Measurements from ENCODE around the gene TMUB2. TPM values are rescaled to one million over a fixed set of nuclear protein-coding genes. Genes with fewer than 3 reads are reported as not detected.

TMUB2 gene
- total and polyA plus RNA-seq, 9 of the 15 experiments (the other 6 are each of a cell fraction or from before 2014, with no cell fraction given) = 4.1 to 29.8 (median 16.3) TPM

DNA sequence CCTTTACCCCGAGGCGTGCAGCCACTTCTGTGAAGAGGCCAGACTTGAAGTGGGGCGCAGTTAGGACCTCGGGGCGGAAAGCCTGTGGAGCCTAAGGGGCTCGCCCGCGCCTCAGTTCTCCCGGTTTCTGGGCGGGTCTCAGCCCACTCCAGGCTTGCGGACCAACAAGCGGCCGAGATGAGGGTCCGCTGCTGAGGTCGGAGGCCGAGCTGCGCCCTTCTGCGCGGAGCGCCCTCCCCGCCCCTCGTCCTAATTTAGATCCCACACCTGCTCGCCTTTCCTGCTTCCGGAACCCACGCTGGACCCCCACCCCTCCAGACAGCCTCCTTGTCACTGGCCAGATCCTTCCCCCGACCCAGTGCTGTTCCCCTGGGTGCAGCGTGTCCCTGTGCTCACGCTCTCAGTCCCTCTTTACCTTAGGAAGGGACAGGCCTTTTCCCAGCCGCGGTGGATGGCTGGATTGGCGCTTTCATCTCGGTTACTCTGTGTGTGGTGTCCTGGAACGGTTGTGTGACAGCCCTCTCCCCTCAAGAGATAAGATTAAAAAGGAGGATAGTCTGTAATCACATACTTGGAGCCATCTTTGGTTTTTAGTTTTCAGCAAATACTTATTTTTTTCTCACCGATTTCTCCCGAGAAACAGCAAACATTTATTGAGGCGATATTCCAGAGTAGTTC lies 13.8 kb downstream of the TMUB2 start (continued):
- TF ChIP-seq ZNF764 (CRISPR knock-in tag; IDR thresholded peaks at IDR 0.05; ENCODE audit: low read depth) = no peak
- TF ChIP-seq, protein P1, sequence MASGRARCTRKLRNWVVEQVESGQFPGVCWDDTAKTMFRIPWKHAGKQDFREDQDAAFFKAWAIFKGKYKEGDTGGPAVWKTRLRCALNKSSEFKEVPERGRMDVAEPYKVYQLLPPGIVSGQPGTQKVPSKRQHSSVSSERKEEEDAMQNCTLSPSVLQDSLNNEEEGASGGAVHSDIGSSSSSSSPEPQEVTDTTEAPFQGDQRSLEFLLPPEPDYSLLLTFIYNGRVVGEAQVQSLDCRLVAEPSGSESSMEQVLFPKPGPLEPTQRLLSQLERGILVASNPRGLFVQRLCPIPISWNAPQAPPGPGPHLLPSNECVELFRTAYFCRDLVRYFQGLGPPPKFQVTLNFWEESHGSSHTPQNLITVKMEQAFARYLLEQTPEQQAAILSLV (tag; IDR thresholded peaks at IDR 0.05) = no peak
- TF ChIP-seq SP2 (IDR thresholded peaks at IDR 0.05; ENCODE audit: extremely low read depth, low read depth, low read length, poor library complexity, severe bottlenecking) = no peak
- TF ChIP-seq, protein P2, sequence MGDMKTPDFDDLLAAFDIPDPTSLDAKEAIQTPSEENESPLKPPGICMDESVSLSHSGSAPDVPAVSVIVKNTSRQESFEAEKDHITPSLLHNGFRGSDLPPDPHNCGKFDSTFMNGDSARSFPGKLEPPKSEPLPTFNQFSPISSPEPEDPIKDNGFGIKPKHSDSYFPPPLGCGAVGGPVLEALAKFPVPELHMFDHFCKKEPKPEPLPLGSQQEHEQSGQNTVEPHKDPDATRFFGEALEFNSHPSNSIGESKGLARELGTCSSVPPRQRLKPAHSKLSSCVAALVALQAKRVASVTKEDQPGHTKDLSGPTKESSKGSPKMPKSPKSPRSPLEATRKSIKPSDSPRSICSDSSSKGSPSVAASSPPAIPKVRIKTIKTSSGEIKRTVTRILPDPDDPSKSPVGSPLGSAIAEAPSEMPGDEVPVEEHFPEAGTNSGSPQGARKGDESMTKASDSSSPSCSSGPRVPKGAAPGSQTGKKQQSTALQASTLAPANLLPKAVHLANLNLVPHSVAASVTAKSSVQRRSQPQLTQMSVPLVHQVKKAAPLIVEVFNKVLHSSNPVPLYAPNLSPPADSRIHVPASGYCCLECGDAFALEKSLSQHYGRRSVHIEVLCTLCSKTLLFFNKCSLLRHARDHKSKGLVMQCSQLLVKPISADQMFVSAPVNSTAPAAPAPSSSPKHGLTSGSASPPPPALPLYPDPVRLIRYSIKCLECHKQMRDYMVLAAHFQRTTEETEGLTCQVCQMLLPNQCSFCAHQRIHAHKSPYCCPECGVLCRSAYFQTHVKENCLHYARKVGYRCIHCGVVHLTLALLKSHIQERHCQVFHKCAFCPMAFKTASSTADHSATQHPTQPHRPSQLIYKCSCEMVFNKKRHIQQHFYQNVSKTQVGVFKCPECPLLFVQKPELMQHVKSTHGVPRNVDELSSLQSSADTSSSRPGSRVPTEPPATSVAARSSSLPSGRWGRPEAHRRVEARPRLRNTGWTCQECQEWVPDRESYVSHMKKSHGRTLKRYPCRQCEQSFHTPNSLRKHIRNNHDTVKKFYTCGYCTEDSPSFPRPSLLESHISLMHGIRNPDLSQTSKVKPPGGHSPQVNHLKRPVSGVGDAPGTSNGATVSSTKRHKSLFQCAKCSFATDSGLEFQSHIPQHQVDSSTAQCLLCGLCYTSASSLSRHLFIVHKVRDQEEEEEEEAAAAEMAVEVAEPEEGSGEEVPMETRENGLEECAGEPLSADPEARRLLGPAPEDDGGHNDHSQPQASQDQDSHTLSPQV (IDR thresholded peaks at IDR 0.05) = peak; percentile 40; the same call in 1 of the 2 replicates
- no peak for TF ChIP-seq MAFF (IDR thresholded peaks at IDR 0.05; ENCODE audit: low read length)
- no peak for TF ChIP-seq NFIC (IDR thresholded peaks at IDR 0.05)
- TF ChIP-seq L3MBTL2 (IDR thresholded peaks at IDR 0.05) = peak; percentile 10; the same call in 1 of the 2 replicates
- TF ChIP-seq PCBP2 (IDR thresholded peaks at IDR 0.05; ENCODE audit: low read depth, low read length, poor library complexity, severe bottlenecking) = no peak
- TF ChIP-seq SETDB1 (IDR thresholded peaks at IDR 0.05; ENCODE audit: low read length) = no peak
- peak; percentile 78 for TF ChIP-seq CHD1 (IDR thresholded peaks at IDR 0.05; ENCODE audit: low read length)
- TF ChIP-seq ZNF408 (CRISPR knock-in tag; IDR thresholded peaks at IDR 0.05; ENCODE audit: low read depth) = no peak
- no peak for TF ChIP-seq HNRNPK (IDR thresholded peaks at IDR 0.05; ENCODE audit: low read depth, low read length, poor library complexity, severe bottlenecking)
- TF ChIP-seq SIX5 (IDR thresholded peaks at IDR 0.05; ENCODE audit: borderline replicate concordance in 1 of 2, insufficient read depth in 1 of 2, low read depth in 1 of 2, low read length in 2 of 2) = no peak
- peak; percentile 78 for TF ChIP-seq RBFOX2 (IDR thresholded peaks at IDR 0.05; ENCODE audit: low read depth, low read length)
- no peak for TF ChIP-seq XRCC3 (IDR thresholded peaks at IDR 0.05)
- TF ChIP-seq ESRRB (CRISPR knock-in tag; IDR thresholded peaks at IDR 0.05; ENCODE audit: borderline replicate concordance) = no peak
- TF ChIP-seq, protein P3, sequence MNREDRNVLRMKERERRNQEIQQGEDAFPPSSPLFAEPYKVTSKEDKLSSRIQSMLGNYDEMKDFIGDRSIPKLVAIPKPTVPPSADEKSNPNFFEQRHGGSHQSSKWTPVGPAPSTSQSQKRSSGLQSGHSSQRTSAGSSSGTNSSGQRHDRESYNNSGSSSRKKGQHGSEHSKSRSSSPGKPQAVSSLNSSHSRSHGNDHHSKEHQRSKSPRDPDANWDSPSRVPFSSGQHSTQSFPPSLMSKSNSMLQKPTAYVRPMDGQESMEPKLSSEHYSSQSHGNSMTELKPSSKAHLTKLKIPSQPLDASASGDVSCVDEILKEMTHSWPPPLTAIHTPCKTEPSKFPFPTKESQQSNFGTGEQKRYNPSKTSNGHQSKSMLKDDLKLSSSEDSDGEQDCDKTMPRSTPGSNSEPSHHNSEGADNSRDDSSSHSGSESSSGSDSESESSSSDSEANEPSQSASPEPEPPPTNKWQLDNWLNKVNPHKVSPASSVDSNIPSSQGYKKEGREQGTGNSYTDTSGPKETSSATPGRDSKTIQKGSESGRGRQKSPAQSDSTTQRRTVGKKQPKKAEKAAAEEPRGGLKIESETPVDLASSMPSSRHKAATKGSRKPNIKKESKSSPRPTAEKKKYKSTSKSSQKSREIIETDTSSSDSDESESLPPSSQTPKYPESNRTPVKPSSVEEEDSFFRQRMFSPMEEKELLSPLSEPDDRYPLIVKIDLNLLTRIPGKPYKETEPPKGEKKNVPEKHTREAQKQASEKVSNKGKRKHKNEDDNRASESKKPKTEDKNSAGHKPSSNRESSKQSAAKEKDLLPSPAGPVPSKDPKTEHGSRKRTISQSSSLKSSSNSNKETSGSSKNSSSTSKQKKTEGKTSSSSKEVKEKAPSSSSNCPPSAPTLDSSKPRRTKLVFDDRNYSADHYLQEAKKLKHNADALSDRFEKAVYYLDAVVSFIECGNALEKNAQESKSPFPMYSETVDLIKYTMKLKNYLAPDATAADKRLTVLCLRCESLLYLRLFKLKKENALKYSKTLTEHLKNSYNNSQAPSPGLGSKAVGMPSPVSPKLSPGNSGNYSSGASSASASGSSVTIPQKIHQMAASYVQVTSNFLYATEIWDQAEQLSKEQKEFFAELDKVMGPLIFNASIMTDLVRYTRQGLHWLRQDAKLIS (CRISPR knock-in tag; IDR thresholded peaks at IDR 0.05) = no peak

Measured in K562 (cell line).